Peyer's patch (tissue), 4 donors: Measurements from ENCODE around the gene RAB24.

Source experiments
- CTCF ChIP-seq, 6 experiments: fragments of 450-650 bp in 4 of 6; fragments of 200-600 bp in 2 of 6; sonication (generic) in 1 of 6; IDR thresholded peaks; one replicate each; pipeline ENCODE4 v1.5.1; 2017 to 2019; ENCODE audit warnings: antibody characterized with exemption in 6 of 6, mild to moderate bottlenecking in 3 of 6, moderate library complexity in 1 of 6
- POLR2A ChIP-seq, 2 donors: fragments of 450-650 bp; IDR thresholded peaks; one replicate each; pipeline ENCODE4 v1.5.1; 2017; ENCODE audit warnings: antibody characterized with exemption in 2 of 2, mild to moderate bottlenecking in 2 of 2, moderate library complexity in 2 of 2

GRCh38 chr5:177332896-177333260 lies 29.4 kb upstream of the RAB24 start:
- TF ChIP-seq POLR2A (IDR thresholded peaks at IDR 0.05) = no peak
- TF ChIP-seq CTCF (IDR thresholded peaks at IDR 0.05) = no peak
